HepG2 (cell line): ENCODE results near the gene NCAPD2. TPM values are rescaled to one million over a fixed set of nuclear protein-coding genes. Genes with fewer than 3 reads are reported as not detected.

Source experiments
- GABPA ChIP-seq, 2 experiments: IDR thresholded peaks; 2 replicates each; pipeline ENCODE4 v1.6.1; 2011 to 2016; ENCODE audit warnings: low read depth in 2 of 2, low read length in 1 of 2, missing biosample characterization in 1 of 2, missing genetic modification characterization in 1 of 2
- GZF1 ChIP-seq: sonication (generic); formaldehyde crosslinking; IDR thresholded peaks from 2 replicates; pipeline ENCODE4 v1.5.1; 2020; ENCODE audit warnings: mild to moderate bottlenecking, missing genetic modification reagents
- MAX ChIP-seq: IDR thresholded peaks from 2 replicates; pipeline ENCODE4 v1.6.1; 2012; ENCODE audit warnings: inconsistent platforms
- MLX ChIP-seq: IDR thresholded peaks from 2 replicates; pipeline ENCODE4 v1.6.1; 2016
- NCOA1 ChIP-seq: sonication (generic); formaldehyde crosslinking; IDR thresholded peaks from 2 replicates; pipeline ENCODE4 v1.9.0; 2021; ENCODE audit warnings: missing genetic modification reagents
- NONO ChIP-seq, 2 experiments: fragments of 450-650 bp in 1 of 2; sonication (generic) in 1 of 2; formaldehyde crosslinking in 1 of 2; IDR thresholded peaks in 1 of 2; conservative IDR thresholded peaks in 1 of 2; 2 replicates each; pipeline versions ENCODE4 v1.6.1 to v1.8.0; 2017 to 2022; ENCODE audit warnings: mild to moderate bottlenecking in 1 of 2, missing genetic modification reagents in 1 of 2, moderate library complexity in 1 of 2
- PAWR ChIP-seq: sonication (generic); formaldehyde crosslinking; IDR thresholded peaks from 2 replicates; pipeline ENCODE4 v1.4.0; 2020; ENCODE audit warnings: missing genetic modification reagents, mild to moderate bottlenecking, borderline replicate concordance
- PHB2 ChIP-seq: fragments of 450-650 bp; IDR thresholded peaks from 2 replicates; pipeline ENCODE4 v1.6.1; 2018; ENCODE audit not compliant: partially characterized antibody
- PRDM10 ChIP-seq: sonication (generic); formaldehyde crosslinking; IDR thresholded peaks from 2 replicates; pipeline ENCODE4 v1.4.0; 2020; ENCODE audit warnings: low read depth, missing genetic modification reagents
- SP4 ChIP-seq: sonication (generic); formaldehyde crosslinking; IDR thresholded peaks from 2 replicates; pipeline ENCODE4 v1.8.1; 2023; ENCODE audit warnings: mild to moderate bottlenecking, missing genetic modification reagents
- TARDBP ChIP-seq: sonication (generic); formaldehyde crosslinking; IDR thresholded peaks from 2 replicates; pipeline ENCODE4 v1.8.0; 2022; ENCODE audit warnings: mild to moderate bottlenecking, missing genetic modification reagents
- ZNF256 ChIP-seq: sonication (generic); formaldehyde crosslinking; conservative IDR thresholded peaks from 2 replicates; pipeline ENCODE4 v1.4.0; 2020; ENCODE audit warnings: missing genetic modification reagents
- ZNF274 ChIP-seq: sonication (generic); formaldehyde crosslinking; IDR thresholded peaks from 2 replicates; pipeline ENCODE4 v1.5.1; 2020; ENCODE audit warnings: mild to moderate bottlenecking, missing genetic modification reagents
- ZNF362 ChIP-seq: sonication (generic); formaldehyde crosslinking; IDR thresholded peaks from 2 replicates; pipeline ENCODE4 v1.4.0; 2020; ENCODE audit warnings: missing genetic modification reagents, mild to moderate bottlenecking, borderline replicate concordance
- ZNF564 ChIP-seq: sonication (generic); formaldehyde crosslinking; IDR thresholded peaks from 2 replicates; pipeline ENCODE4 v1.8.1; 2023; ENCODE audit warnings: mild to moderate bottlenecking, missing genetic modification reagents
- ZNF704 ChIP-seq: sonication (generic); formaldehyde crosslinking; IDR thresholded peaks from 2 replicates; pipeline ENCODE4 v1.8.1; 2023; ENCODE audit warnings: mild to moderate bottlenecking, inconsistent platforms, moderate library complexity, missing genetic modification reagents, borderline replicate concordance
- ZNF790 ChIP-seq: sonication (generic); formaldehyde crosslinking; IDR thresholded peaks from 2 replicates; pipeline ENCODE4 v1.8.0; 2022; ENCODE audit warnings: missing genetic modification reagents, mild to moderate bottlenecking, borderline replicate concordance
- polyA plus RNA-seq, 8 experiments: library from polyadenylated mRNA; depleted of rRNA in 3 of 8; stranded (reverse) in 7 of 8; unstranded in 1 of 8; fragments of >200 nt; fragmentation: Illumina TruSeq in 4 of 8; extraction: Trizol in 4 of 8; gene quantifications; 2 replicates each; pipeline versions ENCODE4 v1.2.1 to v1.2.3, GENCODE V29; 2011 to 2016; ENCODE audit warnings: low read depth in 4 of 8, missing spikeins in 1 of 8, mixed read lengths in 1 of 8; ENCODE audit not compliant: insufficient read depth in 1 of 8
- total RNA-seq, 5 experiments: library from RNA; depleted of rRNA; stranded (reverse); fragments of >200 nt; fragmentation: Illumina TruSeq; extraction: Trizol; gene quantifications; 2 replicates each; pipeline ENCODE4 v1.2.3, GENCODE V29; 2016; ENCODE audit warnings: low read depth in 1 of 5

NCAPD2 gene
- total and polyA plus RNA-seq, 2 of the 13 experiments (the other 11 are each of a cell fraction or from before 2014, with no cell fraction given), result 51.1 to 65.6 TPM

GRCh38 chr12:6451348-6452244, 42.3 kb upstream of the NCAPD2 start, which contains the start of gene TAPBPL (continued):
- TF ChIP-seq ZNF362 (CRISPR knock-in tag) (no peak), ZNF790 (CRISPR knock-in tag) (0 out of 2 replicates have a peak, but pooled peaks have one; percentile 38), NCOA1 (CRISPR knock-in tag) (no peak), PHB2 (no peak), GZF1 (CRISPR knock-in tag) (0 out of 2 replicates have a peak, but pooled peaks have one; percentile 28), NONO (IDR thresholded peaks at IDR 0.05) (no peak), NONO (CRISPR knock-in tag; conservative IDR thresholded peaks at IDR 0.05) (peak; percentile 59), PAWR (0 out of 2 replicates have a peak, but pooled peaks have one; percentile 49), PRDM10 (CRISPR knock-in tag) (no peak), ZNF256 (CRISPR knock-in tag) (peak; percentile 48; the same call in 1 of the 2 replicates), MLX (peak; percentile 80; the same call in 1 of the 2 replicates), SP4 (CRISPR knock-in tag) (peak; percentile 58; the same call in 1 of the 2 replicates), MAX (peak; percentile 95), ZNF564 (CRISPR knock-in tag) (peak; percentile 49; the same call in 1 of the 2 replicates), GABPA (IDR thresholded peaks at IDR 0.05; ENCODE audit: low read depth, low read length) (peak; percentile 18; the same call in 1 of the 2 replicates), GABPA (CRISPR knock-in tag; IDR thresholded peaks at IDR 0.05; ENCODE audit: low read depth) (peak; percentile 78), TARDBP (CRISPR knock-in tag) (no peak), ZNF274 (CRISPR knock-in tag) (0 out of 2 replicates have a peak, but pooled peaks have one; percentile 23), ZNF704 (CRISPR knock-in tag) (peak; percentile 51; the same call in 1 of the 2 replicates)
